HFFc6 (cell line): ENCODE measurements around the gene TMCC3. TPM values are rescaled to one million over a fixed set of nuclear protein-coding genes. Genes with fewer than 3 reads are reported as not detected.

Experiments used
- DNase-seq: peaks from one replicate; pipeline ENCODE4 v3.0.0-alpha.2; 2018
- H3K27ac Mint-ChIP-seq: 2 replicates; pipeline ENCODE4 v1.8.0; 2020; ENCODE audit warnings: mild to moderate bottlenecking, mixed read lengths
- H3K27me3 Mint-ChIP-seq: 2 replicates; pipeline ENCODE4 v1.8.0; 2021; ENCODE audit warnings: mild to moderate bottlenecking, moderate library complexity, mixed read lengths; ENCODE audit not compliant: insufficient read depth
- H3K36me3 Mint-ChIP-seq: 2 replicates; pipeline ENCODE4 v1.8.0; 2021; ENCODE audit warnings: low read depth, mixed read lengths
- H3K4me1 Mint-ChIP-seq: 2 replicates; pipeline ENCODE4 v1.8.0; 2020; ENCODE audit warnings: low read depth, mixed read lengths
- H3K4me3 Mint-ChIP-seq: 2 replicates; pipeline ENCODE4 v1.8.0; 2020; ENCODE audit warnings: mild to moderate bottlenecking, moderate library complexity, mixed read lengths
- H3K9me3 Mint-ChIP-seq: 2 replicates; pipeline ENCODE4 v1.8.0; 2020; ENCODE audit warnings: mild to moderate bottlenecking, mixed read lengths
- CTCF ChIP-seq: fragments of 200-600 bp; sonication (generic); IDR thresholded peaks from 2 replicates; pipeline ENCODE4 v1.5.0; 2021; ENCODE audit warnings: antibody characterized with exemption, mild to moderate bottlenecking
- total RNA-seq, 6 experiments: library from RNA; stranded (reverse); fragmentation: NEBNext Ultra II Directional; extraction: Animal tissue kit (Norgen Biotek cat#: 25700); gene quantifications; 2 replicates in 1 of 6; 3 replicates in 5 of 6; pipeline ENCODE4 v1.2.3, GENCODE V29; 2021

Gene TMCC3
- total RNA-seq, 6 experiments from 2014 or later = not detected

- Mint-ChIP-seq H3K27me3 (peaks cover 6% of the 10 kb centered on the region), H3K9me3 (no peaks in the 10 kb centered on the region), H3K4me1 (peaks cover under 1% of the 10 kb centered on the region), H3K36me3 (no peaks in the 10 kb centered on the region), H3K4me3 (no peak overlapping the region), H3K27ac (no peak overlapping the region)
- DNase-seq = no peak
- TF ChIP-seq CTCF = no peak
Observed at GRCh38 chr12:94638521-94638920, 11.8 kb downstream of the TMCC3 start.

DNA sequence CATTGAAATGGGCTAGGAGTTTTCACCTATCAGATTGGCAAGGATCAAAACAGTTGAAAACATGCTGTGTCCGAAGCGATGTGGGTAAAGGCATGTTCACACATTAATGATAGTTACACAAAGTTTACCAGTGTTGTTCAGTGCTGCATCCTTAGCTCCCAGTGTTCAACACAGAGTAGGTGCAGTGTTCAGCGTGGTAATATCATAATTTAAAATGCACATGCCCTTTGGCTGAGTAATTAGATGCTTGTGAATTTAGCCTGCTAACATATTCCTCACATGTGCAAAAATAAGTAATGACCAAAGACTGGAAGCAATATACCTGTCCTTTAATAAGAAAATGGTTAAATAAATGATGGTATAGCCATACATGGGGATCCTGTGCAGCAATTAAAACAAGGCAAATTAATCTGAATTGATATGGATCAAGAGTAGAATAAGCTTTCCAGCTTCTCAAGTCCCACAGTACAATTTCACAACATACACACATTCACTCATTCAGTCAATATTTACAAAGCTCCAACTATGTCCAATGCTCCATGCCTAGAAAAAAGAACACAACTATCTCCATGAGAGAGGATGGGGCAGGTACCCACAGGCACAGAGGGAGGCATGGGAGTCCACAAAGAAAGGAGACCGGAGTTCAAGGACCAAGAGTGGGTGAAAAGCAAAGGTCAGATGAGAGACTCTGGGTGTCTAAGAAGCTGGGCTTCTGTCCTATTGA, 12.8 kb downstream of the TMCC3 start:
- Mint-ChIP-seq H3K9me3 (no peaks in the 10 kb centered on the region), H3K27ac (no peak overlapping the region), H3K36me3 (no peaks in the 10 kb centered on the region), H3K4me1 (no peaks in the 10 kb centered on the region), H3K4me3 (no peak overlapping the region), H3K27me3 (peaks cover 8% of the 10 kb centered on the region)
- DNase-seq = no peak
- TF ChIP-seq CTCF = no peak

- Mint-ChIP-seq H3K9me3 (no peaks in the 10 kb centered on the region), H3K27me3 (peaks cover 5% of the 10 kb centered on the region), H3K27ac (no peak overlapping the region), H3K4me1 (no peaks in the 10 kb centered on the region), H3K4me3 (no peak overlapping the region), H3K36me3 (no peaks in the 10 kb centered on the region)
- no peak for TF ChIP-seq CTCF
- no peak for DNase-seq
Observed at GRCh38 chr12:94636462-94637085, 13.8 kb downstream of the TMCC3 start.

DNA sequence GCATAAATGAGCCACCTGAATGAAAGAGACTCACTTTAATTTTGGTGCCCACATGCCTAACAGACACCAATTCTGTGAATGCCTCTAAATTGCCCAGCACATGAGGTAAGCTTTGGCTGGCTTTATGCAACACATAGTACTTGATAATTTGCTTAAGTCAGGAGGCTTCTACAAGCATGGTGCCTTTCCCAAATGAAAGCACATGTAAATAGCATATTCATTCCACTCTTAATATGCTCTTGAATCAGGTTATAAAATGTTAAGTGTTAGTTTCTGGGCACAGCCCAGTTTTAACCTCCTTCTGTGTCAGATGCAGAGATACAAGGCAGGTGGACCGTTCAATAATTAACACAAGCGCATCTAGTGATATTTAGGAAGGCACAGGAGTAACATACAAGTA, 15.6 kb downstream of the TMCC3 start:
- Mint-ChIP-seq H3K27ac (no peak overlapping the region), H3K36me3 (no peaks in the 10 kb centered on the region), H3K27me3 (peaks cover 5% of the 10 kb centered on the region), H3K9me3 (no peaks in the 10 kb centered on the region), H3K4me1 (no peaks in the 10 kb centered on the region), H3K4me3 (no peak overlapping the region)
- no peak for DNase-seq
- TF ChIP-seq CTCF = no peak

GRCh38 chr12:94633401-94633800, 17.0 kb downstream of the TMCC3 start:
- Mint-ChIP-seq H3K4me1 (no peaks in the 10 kb centered on the region), H3K9me3 (no peaks in the 10 kb centered on the region), H3K27ac (no peak overlapping the region), H3K36me3 (no peaks in the 10 kb centered on the region), H3K4me3 (no peak overlapping the region), H3K27me3 (peaks cover 7% of the 10 kb centered on the region)
- TF ChIP-seq CTCF = no peak
- no peak for DNase-seq
